ENCODE results near the gene KRT7. TPM values are rescaled to one million over a fixed set of nuclear protein-coding genes. Genes with fewer than 3 reads are reported as not detected.

Gene KRT7
- total and polyA plus RNA-seq, 9 of the 15 experiments (the other 6 are each of a cell fraction or from before 2014, with no cell fraction given), result 1.4 TPM; not detected in 8

DNA sequence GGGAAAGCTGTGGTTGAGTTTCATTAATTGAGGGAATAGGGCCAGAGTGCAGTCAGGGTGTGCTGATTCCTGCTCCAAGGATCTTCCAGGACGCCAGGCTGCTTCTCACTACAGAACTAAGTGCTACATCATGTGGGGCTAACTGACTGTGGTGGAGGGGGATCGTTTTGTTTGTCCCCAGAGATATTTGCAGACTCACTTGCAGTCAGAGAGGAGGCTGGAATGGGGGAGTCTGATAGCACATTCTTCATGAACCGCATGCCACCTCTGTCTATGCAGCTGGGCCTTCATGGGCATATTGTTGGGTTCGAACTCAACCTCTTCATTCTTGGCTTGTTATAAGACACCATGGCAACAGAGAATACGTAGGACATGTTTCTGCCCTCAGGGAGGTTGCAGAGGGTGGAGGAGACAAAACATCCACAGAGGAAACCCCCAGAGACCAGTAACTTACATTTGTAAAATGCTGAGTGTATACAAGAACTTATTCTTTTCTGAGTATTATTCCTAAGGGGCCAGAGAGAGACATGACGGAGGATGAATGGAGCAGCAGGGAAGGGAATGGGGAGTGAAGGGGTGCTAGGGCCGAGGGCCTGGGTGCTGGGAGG, 13.0 kb downstream of the KRT7 start (continued):
- TF ChIP-seq, protein P1, sequence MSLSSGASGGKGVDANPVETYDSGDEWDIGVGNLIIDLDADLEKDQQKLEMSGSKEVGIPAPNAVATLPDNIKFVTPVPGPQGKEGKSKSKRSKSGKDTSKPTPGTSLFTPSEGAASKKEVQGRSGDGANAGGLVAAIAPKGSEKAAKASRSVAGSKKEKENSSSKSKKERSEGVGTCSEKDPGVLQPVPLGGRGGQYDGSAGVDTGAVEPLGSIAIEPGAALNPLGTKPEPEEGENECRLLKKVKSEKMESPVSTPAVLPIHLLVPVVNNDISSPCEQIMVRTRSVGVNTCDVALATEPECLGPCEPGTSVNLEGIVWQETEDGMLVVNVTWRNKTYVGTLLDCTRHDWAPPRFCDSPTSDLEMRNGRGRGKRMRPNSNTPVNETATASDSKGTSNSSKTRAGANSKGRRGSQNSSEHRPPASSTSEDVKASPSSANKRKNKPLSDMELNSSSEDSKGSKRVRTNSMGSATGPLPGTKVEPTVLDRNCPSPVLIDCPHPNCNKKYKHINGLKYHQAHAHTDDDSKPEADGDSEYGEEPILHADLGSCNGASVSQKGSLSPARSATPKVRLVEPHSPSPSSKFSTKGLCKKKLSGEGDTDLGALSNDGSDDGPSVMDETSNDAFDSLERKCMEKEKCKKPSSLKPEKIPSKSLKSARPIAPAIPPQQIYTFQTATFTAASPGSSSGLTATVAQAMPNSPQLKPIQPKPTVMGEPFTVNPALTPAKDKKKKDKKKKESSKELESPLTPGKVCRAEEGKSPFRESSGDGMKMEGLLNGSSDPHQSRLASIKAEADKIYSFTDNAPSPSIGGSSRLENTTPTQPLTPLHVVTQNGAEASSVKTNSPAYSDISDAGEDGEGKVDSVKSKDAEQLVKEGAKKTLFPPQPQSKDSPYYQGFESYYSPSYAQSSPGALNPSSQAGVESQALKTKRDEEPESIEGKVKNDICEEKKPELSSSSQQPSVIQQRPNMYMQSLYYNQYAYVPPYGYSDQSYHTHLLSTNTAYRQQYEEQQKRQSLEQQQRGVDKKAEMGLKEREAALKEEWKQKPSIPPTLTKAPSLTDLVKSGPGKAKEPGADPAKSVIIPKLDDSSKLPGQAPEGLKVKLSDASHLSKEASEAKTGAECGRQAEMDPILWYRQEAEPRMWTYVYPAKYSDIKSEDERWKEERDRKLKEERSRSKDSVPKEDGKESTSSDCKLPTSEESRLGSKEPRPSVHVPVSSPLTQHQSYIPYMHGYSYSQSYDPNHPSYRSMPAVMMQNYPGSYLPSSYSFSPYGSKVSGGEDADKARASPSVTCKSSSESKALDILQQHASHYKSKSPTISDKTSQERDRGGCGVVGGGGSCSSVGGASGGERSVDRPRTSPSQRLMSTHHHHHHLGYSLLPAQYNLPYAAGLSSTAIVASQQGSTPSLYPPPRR (CRISPR knock-in tag; IDR thresholded peaks at IDR 0.05; ENCODE audit: borderline replicate concordance), result no peak
- no peak for TF ChIP-seq RBM15 (IDR thresholded peaks at IDR 0.05; ENCODE audit: insufficient read depth, low read length)
- no peak for TF ChIP-seq LARP7 (IDR thresholded peaks at IDR 0.05)
- TF ChIP-seq E2F3 (CRISPR knock-in tag; IDR thresholded peaks at IDR 0.05), result no peak
- no peak for TF ChIP-seq ARHGAP35 (IDR thresholded peaks at IDR 0.05; ENCODE audit: partially characterized antibody)
- no peak for TF ChIP-seq ZBTB17 (CRISPR knock-in tag; IDR thresholded peaks at IDR 0.05)

All from K562 (cell line).